ENCODE data around the gene SH2D2A.

SH2D2A gene

GRCh38 chr1:156803086-156803851 is 13.4 kb downstream of the SH2D2A start:
- TF ChIP-seq GABPA (IDR thresholded peaks at IDR 0.05; ENCODE audit: low read depth) (no peak), POLR2AphosphoS5 (IDR thresholded peaks at IDR 0.05; ENCODE audit: low read depth) (no peak), REST (IDR thresholded peaks at IDR 0.05; ENCODE audit: insufficient replicate concordance, low read depth) (no peak), CTCF (IDR thresholded peaks at IDR 0.05; ENCODE audit: insufficient read depth, low read length) (no peak)
- Histone ChIP-seq H3K4me3 (replicated peaks; ENCODE audit: insufficient read depth, low read length) (no peak overlapping the region), H3K27me3 (ENCODE audit: insufficient read depth, poor library complexity, severe bottlenecking) (no peaks in the 10 kb centered on the region), H3K27ac (replicated peaks) (no peak overlapping the region)
- DNase-seq (ENCODE audit: low read depth in 1 of 2, low spot score in 1 of 2) = no peak

- no peaks in the 10 kb centered on the region for H3K27me3 ChIP-seq (ENCODE audit: insufficient read depth, poor library complexity, severe bottlenecking)
- H3K27ac ChIP-seq (replicated peaks) = no peak overlapping the region
- no peak overlapping the region for H3K4me3 ChIP-seq (replicated peaks; ENCODE audit: insufficient read depth, low read length)
- TF ChIP-seq CTCF (IDR thresholded peaks at IDR 0.05; ENCODE audit: insufficient read depth, low read length) (no peak), REST (IDR thresholded peaks at IDR 0.05; ENCODE audit: insufficient replicate concordance, low read depth) (no peak), GABPA (IDR thresholded peaks at IDR 0.05; ENCODE audit: low read depth) (no peak), SPI1 (IDR thresholded peaks at IDR 0.05; ENCODE audit: borderline replicate concordance, low read depth) (no peak), POLR2AphosphoS5 (IDR thresholded peaks at IDR 0.05; ENCODE audit: low read depth) (no peak)
- no peak for DNase-seq (ENCODE audit: low read depth in 1 of 2, low spot score in 1 of 2)
Measured at GRCh38 chr1:156802421-156802935, 14.2 kb downstream of the SH2D2A start.

- Histone ChIP-seq H3K27me3 (ENCODE audit: insufficient read depth, poor library complexity, severe bottlenecking) (no peaks in the 10 kb centered on the region), H3K4me3 (replicated peaks; ENCODE audit: insufficient read depth, low read length) (no peak overlapping the region), H3K27ac (replicated peaks) (no peak overlapping the region)
- TF ChIP-seq SPI1 (IDR thresholded peaks at IDR 0.05; ENCODE audit: borderline replicate concordance, low read depth) (no peak), CTCF (IDR thresholded peaks at IDR 0.05; ENCODE audit: insufficient read depth, low read length) (no peak), POLR2AphosphoS5 (IDR thresholded peaks at IDR 0.05; ENCODE audit: low read depth) (no peak), GABPA (IDR thresholded peaks at IDR 0.05; ENCODE audit: low read depth) (no peak)
- DNase-seq (ENCODE audit: low read depth in 1 of 2, low spot score in 1 of 2) = no peak
Measured at GRCh38 chr1:156801409-156802121, 15.1 kb downstream of the SH2D2A start.
